DND-41 (cell line): ENCODE data around the gene MMD.

Source experiments
- EZH2 ChIP-seq: IDR thresholded peaks from 3 replicates; pipeline ENCODE4 v1.6.1; 2012; ENCODE audit warnings: borderline replicate concordance, low read depth, mild to moderate bottlenecking, moderate library complexity, low read length, inconsistent platforms; ENCODE audit not compliant: severe bottlenecking
- TF ChIP-seq, protein P1 (sequence below): IDR thresholded peaks from 2 replicates; pipeline ENCODE4 v1.5.1; 2012; ENCODE audit warnings: borderline replicate concordance, low read length, moderate library complexity, mild to moderate bottlenecking; ENCODE audit not compliant: poor library complexity, severe bottlenecking; ENCODE audit errors: extremely low read depth

DNA sequence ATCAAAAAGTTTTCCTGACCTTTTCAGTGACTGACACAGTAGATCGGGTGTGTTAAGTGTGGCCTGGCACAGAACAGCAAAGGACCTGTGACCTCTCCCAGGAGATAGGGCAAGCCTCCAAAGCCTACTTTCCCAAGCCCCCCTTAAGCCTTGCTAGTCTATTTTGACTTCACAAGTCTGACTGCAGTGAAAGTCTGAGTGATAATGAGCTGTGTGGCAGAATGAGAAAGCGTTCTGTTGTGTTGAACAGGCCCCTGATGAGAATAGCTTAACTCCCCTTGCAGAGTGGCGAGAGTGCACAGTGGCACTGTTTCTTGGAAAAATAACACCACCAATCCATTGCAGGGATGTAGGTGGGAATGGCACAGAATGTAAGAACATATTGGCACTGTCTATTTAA lies 32.8 kb downstream of the MMD start:
- TF ChIP-seq, protein P1, sequence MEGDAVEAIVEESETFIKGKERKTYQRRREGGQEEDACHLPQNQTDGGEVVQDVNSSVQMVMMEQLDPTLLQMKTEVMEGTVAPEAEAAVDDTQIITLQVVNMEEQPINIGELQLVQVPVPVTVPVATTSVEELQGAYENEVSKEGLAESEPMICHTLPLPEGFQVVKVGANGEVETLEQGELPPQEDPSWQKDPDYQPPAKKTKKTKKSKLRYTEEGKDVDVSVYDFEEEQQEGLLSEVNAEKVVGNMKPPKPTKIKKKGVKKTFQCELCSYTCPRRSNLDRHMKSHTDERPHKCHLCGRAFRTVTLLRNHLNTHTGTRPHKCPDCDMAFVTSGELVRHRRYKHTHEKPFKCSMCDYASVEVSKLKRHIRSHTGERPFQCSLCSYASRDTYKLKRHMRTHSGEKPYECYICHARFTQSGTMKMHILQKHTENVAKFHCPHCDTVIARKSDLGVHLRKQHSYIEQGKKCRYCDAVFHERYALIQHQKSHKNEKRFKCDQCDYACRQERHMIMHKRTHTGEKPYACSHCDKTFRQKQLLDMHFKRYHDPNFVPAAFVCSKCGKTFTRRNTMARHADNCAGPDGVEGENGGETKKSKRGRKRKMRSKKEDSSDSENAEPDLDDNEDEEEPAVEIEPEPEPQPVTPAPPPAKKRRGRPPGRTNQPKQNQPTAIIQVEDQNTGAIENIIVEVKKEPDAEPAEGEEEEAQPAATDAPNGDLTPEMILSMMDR: no peak
- no peak for TF ChIP-seq EZH2
